Testis (tissue), 2 donors: ENCODE data around the gene SLC35C1.

Source experiments
- CTCF ChIP-seq, 3 experiments: fragments of 450-650 bp in 2 of 3; fragments of 200-600 bp in 1 of 3; sonication (generic) in 1 of 3; IDR thresholded peaks; one replicate each; pipeline ENCODE4 v1.5.1; 2016 to 2019; ENCODE audit warnings: antibody characterized with exemption in 3 of 3, mild to moderate bottlenecking in 2 of 3, moderate library complexity in 1 of 3
- POLR2A ChIP-seq: fragments of 450-650 bp; IDR thresholded peaks from one replicate; pipeline ENCODE4 v1.6.1; 2017; ENCODE audit warnings: antibody characterized with exemption, mild to moderate bottlenecking, moderate library complexity

GRCh38 chr11:45810431-45811108, 5.6 kb downstream of the SLC35C1 start:
- no peak for TF ChIP-seq CTCF (IDR thresholded peaks at IDR 0.05)
- no peak for TF ChIP-seq POLR2A
